Measurements from ENCODE around the gene CBLN3. TPM values are rescaled to one million over a fixed set of nuclear protein-coding genes. Genes with fewer than 3 reads are reported as not detected.
A peak's percentile ranks its signal among the peaks of the same experiment; 100 is the strongest.

Gene CBLN3
- total RNA-seq, 2 experiments from 2014 or later, result 2.0 to 6.7 TPM

GRCh38 chr14:24441485-24441884 lies 12.0 kb upstream of the CBLN3 start:
- Histone ChIP-seq H3K4me2 (ENCODE audit: low read length) (peak overlapping the region; percentile 93), H2AFZ (ENCODE audit: low read length) (no peak overlapping the region; the same call in 1 of the 2 replicates), H3K79me2 (ENCODE audit: insufficient read depth, low read depth, low read length) (peaks cover 21% of the 10 kb centered on the region; the same call in 1 of the 2 replicates), H3K36me3 (ENCODE audit: insufficient read depth, low read length) (peaks cover 49% of the 10 kb centered on the region), H3K4me3 (ENCODE audit: low read depth, low read length, poor library complexity, severe bottlenecking) (peak overlapping the region; percentile 83), H3K9me2 (ENCODE audit: insufficient read depth, low read length) (no peaks in the 10 kb centered on the region), H3K27ac (ENCODE audit: low read depth, low read length, poor library complexity, severe bottlenecking) (peak overlapping the region; percentile 78), H3K4me1 (ENCODE audit: insufficient read depth, low read length, poor library complexity, severe bottlenecking) (peaks cover 37% of the 10 kb centered on the region), H4K20me1 (ENCODE audit: insufficient read depth, low read length) (no peaks in the 10 kb centered on the region), H3K9me3 (ENCODE audit: low read length) (no peaks in the 10 kb centered on the region)
- TF ChIP-seq CTCF (conservative IDR thresholded peaks at IDR 0.05; ENCODE audit: low read length) (no peak), EZH2phosphoT487 (IDR thresholded peaks at IDR 0.05; ENCODE audit: borderline replicate concordance, low read depth, low read length) (no peak)
- DNase-seq (ENCODE audit: low spot score), result no peak
- BruUV-seq (replicated peaks), result TSS peak; percentile 66
- CTCF ChIA-PET (ENCODE audit: unreplicated experiment), result interaction anchor here (0.5 to 1.5 kb wide), 5 partner anchors 10 to 351 kb away, joined by 3 to 10 read pairs (median 6); no protein-coding TSS in a partner anchor
- intact Hi-C loops (cut with micrococcal nuclease; ENCODE audit: unreplicated experiment), result loop anchor here (10.0 kb wide), 1 partner anchor 887 kb away; the partner anchor contains the start of genes THTPA and ZFHX2
- POLR2A ChIA-PET, result interaction anchor here (0.8 to 2.3 kb wide), 11 partner anchors 8 to 228 kb away, joined by 3 to 9 read pairs (median 4); partner anchors contain the start of genes RIPK3 and TINF2

GRCh38 chr14:24440606-24441399 lies 11.3 kb upstream of the CBLN3 start:
- intact Hi-C loops (cut with micrococcal nuclease; ENCODE audit: unreplicated experiment), result loop anchor here (10.0 kb wide), 1 partner anchor 886 kb away; the partner anchor contains the start of genes THTPA and ZFHX2
- peaks cover 44% of the 10 kb centered on the region for H3K4me1 ChIP-seq (ENCODE audit: insufficient read depth, low read length, poor library complexity, severe bottlenecking)
- H2AFZ ChIP-seq (ENCODE audit: low read length), result no peak overlapping the region
- peak overlapping the region; percentile 83 for H3K4me3 ChIP-seq (ENCODE audit: low read depth, low read length, poor library complexity, severe bottlenecking)
- ChIA-PET CTCF (ENCODE audit: unreplicated experiment) (interaction anchor here (1.5 kb wide), 1 partner anchor 9 kb away, joined by 10 read pairs; no protein-coding TSS in a partner anchor), POLR2A (interaction anchor here (0.8 to 1.7 kb wide), 6 partner anchors 9 to 82 kb away, joined by 4 to 9 read pairs (median 4); no protein-coding TSS in a partner anchor)
- H3K9me2 ChIP-seq (ENCODE audit: insufficient read depth, low read length), result no peaks in the 10 kb centered on the region
- H3K27ac ChIP-seq (ENCODE audit: low read depth, low read length, poor library complexity, severe bottlenecking), result no peak overlapping the region
- no peaks in the 10 kb centered on the region for H3K9me3 ChIP-seq (ENCODE audit: low read length)
- no peak for TF ChIP-seq EZH2phosphoT487 (IDR thresholded peaks at IDR 0.05; ENCODE audit: borderline replicate concordance, low read depth, low read length)
- no peak for TF ChIP-seq CTCF (conservative IDR thresholded peaks at IDR 0.05; ENCODE audit: low read length)
- H4K20me1 ChIP-seq (ENCODE audit: insufficient read depth, low read length), result no peaks in the 10 kb centered on the region
- DNase-seq (ENCODE audit: low spot score), result no peak
- peaks cover 21% of the 10 kb centered on the region; the same call in 1 of the 2 replicates for H3K79me2 ChIP-seq (ENCODE audit: insufficient read depth, low read depth, low read length)
- peak overlapping the region; percentile 93 for H3K4me2 ChIP-seq (ENCODE audit: low read length)
- BruUV-seq (replicated peaks), result no TSS peak
- H3K36me3 ChIP-seq (ENCODE audit: insufficient read depth, low read length), result peaks cover 49% of the 10 kb centered on the region

All from OCI-LY7 (cell line).